ENCODE results near the gene DCLRE1B.

Gene DCLRE1B

GRCh38 chr1:113904674-113905434, at the start of gene DCLRE1B, which contains the start of gene AP4B1:
Gene DCLRE1B (plus strand): TSS chr1:113905326. CDS start chr1:113905587, 261 bp downstream.
Gene AP4B1 (minus strand): TSS chr1:113904799. CDS start chr1:113904717, 82 bp downstream.
- DNase-seq = peak; percentile 93

- no peak for DNase-seq
Observed at GRCh38 chr1:113855630-113856400, 49.3 kb upstream of the DCLRE1B start.

- DNase-seq = no peak
Observed at GRCh38 chr1:113856401-113856790, 48.7 kb upstream of the DCLRE1B start.

GRCh38 chr1:113857776-113858175, 47.4 kb upstream of the DCLRE1B start:
- DNase-seq = no peak

GRCh38 chr1:113858418-113858817, 46.7 kb upstream of the DCLRE1B start:
- no peak for DNase-seq

GRCh38 chr1:113858982-113859381, 46.1 kb upstream of the DCLRE1B start:
- DNase-seq = no peak

GRCh38 chr1:113859478-113860175, 45.5 kb upstream of the DCLRE1B start:
- DNase-seq = no peak

- DNase-seq = no peak
Observed at GRCh38 chr1:113860891-113861290, 44.2 kb upstream of the DCLRE1B start.

GRCh38 chr1:113861641-113862040, 43.5 kb upstream of the DCLRE1B start:
- DNase-seq = no peak

- no peak for DNase-seq
Observed at GRCh38 chr1:113868387-113869083, 36.6 kb upstream of the DCLRE1B start.

GRCh38 chr1:113870778-113871177, 34.3 kb upstream of the DCLRE1B start:
- no peak for DNase-seq

GRCh38 chr1:113871597-113872113, 33.5 kb upstream of the DCLRE1B start, which contains the start of gene PTPN22:
Gene PTPN22 (minus strand): TSS chr1:113871712.
- peak; percentile 65 for DNase-seq

GRCh38 chr1:113872219-113872935, 32.7 kb upstream of the DCLRE1B start:
- no peak for DNase-seq

- no peak for DNase-seq
Observed at GRCh38 chr1:113874012-113874879, 30.9 kb upstream of the DCLRE1B start.

GRCh38 chr1:113875714-113876113, 29.4 kb upstream of the DCLRE1B start:
- no peak for DNase-seq

- no peak for DNase-seq
Observed at GRCh38 chr1:113876176-113876575, 28.9 kb upstream of the DCLRE1B start.

- no peak for DNase-seq
Observed at GRCh38 chr1:113879739-113880038, 25.4 kb upstream of the DCLRE1B start.

GRCh38 chr1:113881661-113882060, 23.5 kb upstream of the DCLRE1B start:
- DNase-seq = no peak

- DNase-seq = no peak
Observed at GRCh38 chr1:113886417-113887401, 18.4 kb upstream of the DCLRE1B start.

Measured in activated T-cell treated with anti-CD3 and anti-CD28 coated beads for 4 hours (primary cell).